Keratinocyte (primary cell): ENCODE data around the gene ZBTB46. TPM values are rescaled to one million over a fixed set of nuclear protein-coding genes. Genes with fewer than 3 reads are reported as not detected.

ENCODE experiments used
- DNase-seq: peaks from one replicate; pipeline ENCODE4 v3.0.0-alpha.2; 2011; ENCODE audit warnings: low read depth, missing footprints, low spot score
- FAIRE-seq: peaks from 2 replicates; lab custom pipeline; 2011; peaks lifted over from hg19 to GRCh38; lab: Jason Lieb, UNC
- H2AFZ ChIP-seq: 2 replicates; pipeline ENCODE4 v1.6.0; 2012; ENCODE audit warnings: low read length, control low read depth, inconsistent platforms; ENCODE audit not compliant: control insufficient read depth
- H3K27ac ChIP-seq: 2 replicates; pipeline ENCODE4 v1.5.1; 2011; ENCODE audit warnings: low read length; ENCODE audit not compliant: control insufficient read depth, insufficient read depth
- H3K27me3 ChIP-seq: 3 replicates; pipeline ENCODE4 v1.6.0; 2011; ENCODE audit warnings: low read length; ENCODE audit not compliant: control insufficient read depth, insufficient read depth; ENCODE audit errors: extremely low read depth
- H3K36me3 ChIP-seq, 2 experiments: 2 replicates in 1 of 2; 3 replicates in 1 of 2; pipeline ENCODE4 v1.5.1; 2011; ENCODE audit warnings: low read length in 2 of 2, mild to moderate bottlenecking in 1 of 2; ENCODE audit not compliant: control insufficient read depth in 2 of 2, insufficient read depth in 2 of 2; ENCODE audit errors: extremely low read depth in 1 of 2
- H3K4me1 ChIP-seq: 3 replicates; pipeline ENCODE4 v1.5.1; 2011; ENCODE audit warnings: low read length; ENCODE audit not compliant: control insufficient read depth, insufficient read depth; ENCODE audit errors: extremely low read depth
- H3K4me2 ChIP-seq: 3 replicates; pipeline ENCODE4 v1.6.0; 2011; ENCODE audit warnings: low read depth, low read length; ENCODE audit not compliant: control insufficient read depth, insufficient read depth; ENCODE audit errors: extremely low read depth
- H3K4me3 ChIP-seq, 3 experiments: fragments of 200-600 bp in 1 of 3; sonication (generic) in 1 of 3; 2 replicates in 2 of 3; 3 replicates in 1 of 3; pipeline ENCODE4 v1.5.1; 2011 to 2016; ENCODE audit warnings: low read length in 3 of 3, mild to moderate bottlenecking in 3 of 3, control low read depth in 2 of 3, inconsistent platforms in 1 of 3, low read depth in 1 of 3, mixed read lengths in 1 of 3, mixed run types in 1 of 3, moderate library complexity in 1 of 3; ENCODE audit not compliant: control insufficient read depth in 2 of 3, insufficient read depth in 2 of 3; ENCODE audit errors: extremely low read depth in 1 of 3
- H3K79me2 ChIP-seq: 2 replicates; pipeline ENCODE4 v1.6.0; 2012; ENCODE audit warnings: low read length; ENCODE audit not compliant: control insufficient read depth, insufficient read depth
- H3K9ac ChIP-seq: 3 replicates; pipeline ENCODE4 v1.6.0; 2011; ENCODE audit warnings: low read length; ENCODE audit not compliant: control insufficient read depth, insufficient read depth; ENCODE audit errors: extremely low read depth
- H3K9me1 ChIP-seq: 3 replicates; pipeline ENCODE4 v1.6.0; 2011; ENCODE audit warnings: low read length; ENCODE audit not compliant: control insufficient read depth, insufficient read depth; ENCODE audit errors: extremely low read depth
- H3K9me3 ChIP-seq: 2 replicates; pipeline ENCODE4 v1.5.1; 2012; ENCODE audit warnings: low read depth, low read length; ENCODE audit not compliant: control insufficient read depth
- H4K20me1 ChIP-seq: 3 replicates; pipeline ENCODE4 v1.6.0; 2011; ENCODE audit warnings: low read length; ENCODE audit not compliant: control insufficient read depth, insufficient read depth; ENCODE audit errors: extremely low read depth
- EZH2 ChIP-seq: IDR thresholded peaks from one replicate; pipeline ENCODE4 v1.6.1; 2012; ENCODE audit warnings: inconsistent platforms, mild to moderate bottlenecking, low read length, moderate library complexity
- dilution Hi-C: fragments of 300-500 bp; cut with MboI; formaldehyde crosslinking; loops from one replicate; pipeline ENCODE4 v1.7.0; 2020; ENCODE audit warnings: low sequenced_read_pairs; ENCODE audit not compliant: extremely low pct_ligation_motif_present
- polyA plus RNA-seq, 5 experiments: library from polyadenylated mRNA; depleted of rRNA in 3 of 5; stranded (reverse) in 3 of 5; stranded (forward) in 1 of 5; unstranded in 1 of 5; fragments of >200 nt; gene quantifications; 1 replicate in 1 of 5; 2 replicates in 3 of 5; 3 replicates in 1 of 5; pipeline versions ENCODE4 v1.2.1 to v1.2.3, GENCODE V29; 2011 to 2012; ENCODE audit warnings: missing spikeins in 2 of 5, low read depth in 1 of 5, low replicate concordance in 1 of 5
- TF ChIP-seq, protein P1 (sequence below), 3 experiments: IDR thresholded peaks in 1 of 3; conservative IDR thresholded peaks in 1 of 3; optimal IDR thresholded peaks in 1 of 3; 2 replicates in 2 of 3; 3 replicates in 1 of 3; pipeline versions ENCODE3 to v1.5.1; 2011; ENCODE audit warnings: low read length in 3 of 3, mild to moderate bottlenecking in 3 of 3, moderate library complexity in 2 of 3, control low read depth in 1 of 3, inconsistent platforms in 1 of 3; ENCODE audit not compliant: insufficient read depth in 2 of 3; ENCODE audit errors: extremely low read depth in 1 of 3

Gene ZBTB46
- polyA plus RNA-seq, 1 donor (not counting 4 experiments of a cell fraction or from before 2014, with no cell fraction given): 0.12 TPM

DNA sequence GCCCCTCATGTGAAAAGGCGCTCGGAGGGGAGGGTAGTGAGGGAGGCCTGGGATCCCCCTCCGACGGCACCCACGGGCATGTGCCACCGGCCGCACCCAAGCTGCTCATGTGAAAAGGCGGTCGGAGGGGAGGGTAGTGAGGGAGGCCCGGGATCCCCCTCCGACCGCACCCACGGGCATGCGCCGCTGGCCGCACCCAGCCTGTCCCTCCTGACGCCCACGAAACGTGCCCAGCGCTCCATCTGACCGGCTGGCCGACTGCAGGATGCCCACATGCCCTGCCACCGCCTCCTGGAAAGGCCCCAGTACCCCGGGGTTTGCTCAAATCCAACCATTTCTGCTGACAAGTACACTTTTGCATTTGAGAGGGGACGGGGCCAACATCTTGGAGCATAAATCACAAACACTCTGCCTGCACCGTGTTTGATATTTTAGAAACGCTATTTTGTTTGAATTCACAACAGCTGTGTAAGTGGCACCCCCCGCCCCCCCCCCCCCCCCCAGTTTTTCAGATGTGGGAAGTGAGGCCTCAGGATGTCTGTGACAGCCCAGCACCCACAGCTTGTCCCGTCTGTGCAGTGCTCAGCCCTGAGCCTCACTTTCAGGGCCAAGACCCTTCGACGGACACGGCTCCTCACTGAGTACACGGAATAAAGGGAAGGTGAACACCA lies 57.4 kb downstream of the ZBTB46 start:
- Histone ChIP-seq H3K9ac (no peak overlapping the region), H3K4me3 (no peak overlapping the region), H3K36me3 (no peaks in the 10 kb centered on the region), H3K4me1 (peaks cover 7% of the 10 kb centered on the region), H3K9me1 (no peaks in the 10 kb centered on the region), H3K27me3 (peaks cover 14% of the 10 kb centered on the region), H3K4me2 (no peak overlapping the region), H3K27ac (no peak overlapping the region), H3K9me3 (no peaks in the 10 kb centered on the region), H3K79me2 (no peaks in the 10 kb centered on the region), H4K20me1 (no peaks in the 10 kb centered on the region), H2AFZ (no peak overlapping the region)
- no peak for FAIRE-seq
- DNase-seq: no peak
- no peak for TF ChIP-seq EZH2
- TF ChIP-seq, protein P1, sequence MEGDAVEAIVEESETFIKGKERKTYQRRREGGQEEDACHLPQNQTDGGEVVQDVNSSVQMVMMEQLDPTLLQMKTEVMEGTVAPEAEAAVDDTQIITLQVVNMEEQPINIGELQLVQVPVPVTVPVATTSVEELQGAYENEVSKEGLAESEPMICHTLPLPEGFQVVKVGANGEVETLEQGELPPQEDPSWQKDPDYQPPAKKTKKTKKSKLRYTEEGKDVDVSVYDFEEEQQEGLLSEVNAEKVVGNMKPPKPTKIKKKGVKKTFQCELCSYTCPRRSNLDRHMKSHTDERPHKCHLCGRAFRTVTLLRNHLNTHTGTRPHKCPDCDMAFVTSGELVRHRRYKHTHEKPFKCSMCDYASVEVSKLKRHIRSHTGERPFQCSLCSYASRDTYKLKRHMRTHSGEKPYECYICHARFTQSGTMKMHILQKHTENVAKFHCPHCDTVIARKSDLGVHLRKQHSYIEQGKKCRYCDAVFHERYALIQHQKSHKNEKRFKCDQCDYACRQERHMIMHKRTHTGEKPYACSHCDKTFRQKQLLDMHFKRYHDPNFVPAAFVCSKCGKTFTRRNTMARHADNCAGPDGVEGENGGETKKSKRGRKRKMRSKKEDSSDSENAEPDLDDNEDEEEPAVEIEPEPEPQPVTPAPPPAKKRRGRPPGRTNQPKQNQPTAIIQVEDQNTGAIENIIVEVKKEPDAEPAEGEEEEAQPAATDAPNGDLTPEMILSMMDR (optimal IDR thresholded peaks at IDR 0.05 in 1 of 3, IDR thresholded peaks at IDR 0.05 in 1 of 3, conservative IDR thresholded peaks at IDR 0.05 in 1 of 3; ENCODE audit: extremely low read depth in 1 of 3, insufficient read depth in 2 of 3, low read length in 3 of 3): no peak
- dilution Hi-C loops: no loop called here

- Histone ChIP-seq H3K4me2 (peak overlapping the region; percentile 16), H3K9me1 (no peaks in the 10 kb centered on the region), H4K20me1 (no peaks in the 10 kb centered on the region), H2AFZ (peak overlapping the region; percentile 22), H3K79me2 (no peaks in the 10 kb centered on the region), H3K9ac (no peak overlapping the region), H3K4me1 (peaks cover 7% of the 10 kb centered on the region), H3K9me3 (no peaks in the 10 kb centered on the region), H3K27ac (no peak overlapping the region), H3K4me3 (no peak overlapping the region), H3K27me3 (peaks cover 14% of the 10 kb centered on the region), H3K36me3 (no peaks in the 10 kb centered on the region)
- no peak for DNase-seq
- no peak for FAIRE-seq
- dilution Hi-C loops: no loop called here
- no peak for TF ChIP-seq EZH2
- TF ChIP-seq, protein P1 (optimal IDR thresholded peaks at IDR 0.05 in 1 of 3, IDR thresholded peaks at IDR 0.05 in 1 of 3, conservative IDR thresholded peaks at IDR 0.05 in 1 of 3; ENCODE audit: extremely low read depth in 1 of 3, insufficient read depth in 2 of 3, low read length in 3 of 3): no peak
Measured at GRCh38 chr20:63772781-63773518, 58.1 kb downstream of the ZBTB46 start.
